SK-N-MC (cell line): ENCODE measurements around the gene PHC3.

Source experiments
- EZH2 ChIP-seq: fragments of 200-600 bp; sonication (generic); IDR thresholded peaks from one replicate; pipeline ENCODE4 v1.6.1; 2017; ENCODE audit warnings: antibody characterized with exemption
- FOXP2 ChIP-seq: optimal IDR thresholded peaks from 2 replicates; pipeline ENCODE3; 2011; ENCODE audit warnings: mild to moderate bottlenecking, moderate library complexity; ENCODE audit not compliant: insufficient read depth; ENCODE audit errors: extremely low read length, control extremely low read depth
- POLR2AphosphoS5 ChIP-seq: IDR thresholded peaks from 2 replicates; pipeline ENCODE4 v1.6.1; 2012; ENCODE audit warnings: mild to moderate bottlenecking, low read depth, low read length, borderline replicate concordance

DNA sequence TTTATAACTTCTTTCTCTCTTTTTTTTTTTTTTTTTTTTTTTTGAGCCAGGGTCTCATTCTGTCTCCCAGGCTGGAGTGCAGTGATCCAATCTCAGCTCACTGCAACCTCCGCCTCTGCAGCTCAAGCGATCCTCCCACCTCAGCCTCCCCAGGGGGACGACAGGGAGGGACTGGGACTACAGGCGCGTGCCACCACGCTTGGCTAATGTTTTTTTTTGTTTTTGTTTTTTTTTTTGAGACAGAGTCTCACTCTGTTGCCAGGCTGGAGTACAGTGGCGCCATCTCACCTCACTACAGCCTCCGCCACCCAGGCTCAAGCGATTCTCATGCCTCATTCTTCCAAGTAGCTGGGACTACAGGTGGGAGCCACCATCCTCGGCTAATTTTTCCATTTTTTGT is 23.0 kb upstream of the PHC3 start:
- no peak for TF ChIP-seq POLR2AphosphoS5
- TF ChIP-seq EZH2, result no peak
- TF ChIP-seq FOXP2, result no peak
